NCI-H1694 (cell line): ENCODE measurements around the gene MCFD2.

Experiments
- DNase-seq: peaks from one replicate; lab custom pipeline; 2025; lab: John Stamatoyannopoulos, UW

Gene MCFD2

DNA sequence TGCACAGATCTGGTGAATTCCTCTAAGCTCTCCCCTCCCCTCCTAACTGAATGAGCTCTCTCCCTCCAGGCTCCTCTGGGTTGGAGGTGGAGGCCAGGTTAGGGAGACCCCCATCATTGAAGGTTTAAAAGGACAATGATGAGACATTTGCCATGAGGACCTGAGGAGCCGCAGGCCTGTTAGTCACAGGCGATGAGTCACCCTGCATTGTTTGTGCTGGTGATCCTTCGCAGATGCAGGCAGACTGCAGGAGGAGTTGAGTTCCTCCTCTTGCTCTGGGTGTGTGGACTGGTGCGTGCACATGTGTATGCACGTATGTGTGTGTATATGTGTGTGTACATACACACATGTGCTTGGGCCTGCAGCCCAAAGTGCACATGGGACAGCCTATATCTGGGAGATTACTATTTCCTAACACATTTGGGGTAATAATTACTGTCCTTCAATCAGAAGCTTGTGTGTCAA, 42.0 kb downstream of the MCFD2 start:
- no peak for DNase-seq

- no peak for DNase-seq
These were observed 42.6 kb downstream of the MCFD2 start for GRCh38 chr2:46872902-46873603.

DNA sequence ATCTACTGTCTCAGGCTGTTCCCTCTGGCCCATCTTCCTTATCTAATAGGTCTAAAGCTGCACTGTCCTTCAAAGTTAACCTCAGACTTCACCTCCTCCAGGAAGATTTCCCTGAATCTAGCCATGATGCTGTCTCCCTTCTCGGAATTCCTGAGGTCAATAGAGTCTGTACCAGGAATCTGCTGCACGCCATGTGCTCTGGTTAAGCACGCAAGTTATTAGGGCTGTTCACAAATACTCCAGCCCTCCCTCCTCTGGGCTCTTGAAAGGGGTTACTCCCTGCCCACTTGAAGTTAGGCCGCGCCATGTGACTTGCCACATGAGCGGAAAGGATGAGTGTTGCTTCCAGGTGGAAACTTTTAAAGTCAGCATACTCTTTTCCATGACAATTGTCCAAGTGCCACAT, 43.6 kb downstream of the MCFD2 start:
- no peak for DNase-seq

DNA sequence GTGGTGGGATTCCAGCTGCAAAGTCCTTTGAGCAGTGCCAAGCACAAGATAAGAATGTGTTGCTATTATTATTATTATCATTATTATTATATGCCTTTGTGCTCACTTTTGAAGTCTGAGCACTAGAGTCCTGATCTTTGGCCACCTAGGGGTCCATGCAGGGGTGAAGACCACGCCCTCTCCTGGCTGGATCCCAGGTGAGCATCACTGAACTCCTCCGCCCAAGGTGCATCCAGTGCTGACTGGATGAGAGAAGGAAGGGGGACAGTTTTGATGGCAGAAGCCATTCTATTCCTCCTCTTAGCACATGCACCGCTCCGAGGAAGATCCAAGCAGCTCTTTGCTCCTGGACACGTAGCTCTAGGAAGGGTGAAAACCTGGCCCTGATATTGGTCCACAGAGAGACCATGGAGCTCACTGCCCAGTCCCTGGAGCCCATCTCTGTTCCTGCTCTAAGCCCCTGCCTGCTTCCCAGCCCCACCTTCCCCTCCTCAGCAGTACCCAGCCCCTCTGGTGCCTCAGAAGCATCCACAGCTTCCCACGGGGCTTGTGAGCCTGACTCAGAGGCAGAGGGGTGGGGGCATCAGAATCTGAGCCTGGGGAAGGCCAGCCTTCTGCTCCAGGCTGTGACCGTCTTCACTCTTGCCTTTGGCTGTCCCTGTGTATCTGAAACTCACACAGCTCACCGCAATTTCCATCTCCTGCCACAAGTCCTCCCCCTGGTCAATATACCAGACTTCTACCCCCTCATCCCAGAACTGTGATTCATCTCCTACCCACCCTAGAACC, 45.4 kb downstream of the MCFD2 start:
- DNase-seq, result no peak

DNA sequence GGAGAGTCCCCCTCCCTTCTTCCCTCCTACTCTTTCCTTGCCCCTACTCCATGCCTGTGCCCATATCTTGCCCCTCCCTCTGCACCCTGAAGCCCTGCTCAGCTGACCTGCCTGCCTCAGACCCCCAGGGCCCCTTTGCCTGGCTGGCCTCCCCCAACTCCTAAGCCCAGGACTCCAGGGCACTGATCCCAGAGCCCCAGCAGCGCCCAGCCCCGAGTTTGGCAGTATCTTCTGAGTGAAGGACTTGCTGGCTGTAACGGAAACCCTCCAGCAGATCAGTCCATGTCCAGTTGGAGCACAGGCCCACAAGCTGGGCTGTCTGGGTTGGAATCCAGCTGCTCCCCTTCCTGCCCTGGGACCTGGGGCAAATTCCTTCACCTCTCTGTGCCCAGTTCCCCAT, 46.0 kb downstream of the MCFD2 start:
- DNase-seq, result no peak

GRCh38 chr2:46866770-46867246, 48.8 kb downstream of the MCFD2 start:
- DNase-seq, result no peak

- DNase-seq, result no peak
These were observed 50.2 kb downstream of the MCFD2 start for GRCh38 chr2:46865181-46865970.

DNA sequence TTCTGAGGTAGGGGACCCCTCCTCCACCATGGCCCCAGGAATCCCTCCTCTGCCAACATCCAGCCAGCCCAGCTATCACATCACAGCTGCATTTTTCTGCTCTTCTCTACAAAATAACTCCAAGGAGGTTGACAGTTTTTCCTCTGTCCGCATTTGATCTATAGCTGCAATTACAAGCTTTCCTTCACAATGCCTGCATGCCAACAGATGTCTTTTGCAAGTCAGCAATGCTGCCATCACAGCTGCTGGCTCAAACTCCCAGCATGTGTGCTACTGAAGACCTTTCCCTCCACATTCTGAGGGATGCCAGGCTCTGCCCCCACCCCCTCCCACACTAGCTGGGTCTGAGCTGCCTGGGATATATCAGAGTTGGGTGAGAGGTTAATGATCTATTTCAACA, 51.7 kb downstream of the MCFD2 start:
- no peak for DNase-seq

DNA sequence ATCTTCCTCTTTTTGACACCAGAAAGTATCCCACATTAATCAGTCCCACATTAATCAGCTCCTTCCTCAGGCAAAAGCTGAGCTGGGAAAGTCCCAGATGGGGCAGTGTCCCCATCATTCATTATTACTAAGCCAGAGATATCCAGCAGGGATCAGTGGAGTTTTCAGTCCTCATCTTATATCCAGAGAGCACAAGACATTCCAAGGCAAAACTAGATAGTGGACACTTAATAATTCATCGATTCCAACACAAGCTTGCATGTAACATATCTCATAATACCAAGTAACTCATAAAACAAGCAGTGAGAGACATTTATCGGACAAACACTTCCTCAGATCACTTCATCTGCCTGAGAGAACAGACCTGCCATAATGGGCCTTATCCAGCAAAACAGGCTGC, 53.1 kb downstream of the MCFD2 start:
- DNase-seq, result no peak

- DNase-seq, result no peak
These were observed 53.7 kb downstream of the MCFD2 start for GRCh38 chr2:46861916-46862315.

DNA sequence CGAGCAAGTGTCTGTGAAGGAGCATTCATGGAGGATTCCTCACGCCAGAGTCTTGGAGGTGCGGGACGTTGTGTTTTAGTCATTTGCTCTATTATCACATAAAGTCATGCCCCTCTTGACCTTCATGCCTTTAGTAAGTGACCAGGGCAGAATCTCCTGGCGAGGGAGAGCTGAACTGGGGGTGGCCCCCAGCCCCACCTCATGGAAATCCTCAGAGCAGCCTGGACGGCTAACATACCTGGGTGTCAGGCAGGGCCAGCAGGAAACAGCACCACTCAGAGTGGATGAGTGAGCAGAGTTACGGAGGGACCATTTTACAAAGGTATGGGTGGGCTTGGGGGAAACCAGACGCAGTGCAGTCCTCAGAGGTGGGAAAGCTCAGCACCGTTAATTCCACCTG, 56.1 kb downstream of the MCFD2 start:
- DNase-seq, result no peak

DNA sequence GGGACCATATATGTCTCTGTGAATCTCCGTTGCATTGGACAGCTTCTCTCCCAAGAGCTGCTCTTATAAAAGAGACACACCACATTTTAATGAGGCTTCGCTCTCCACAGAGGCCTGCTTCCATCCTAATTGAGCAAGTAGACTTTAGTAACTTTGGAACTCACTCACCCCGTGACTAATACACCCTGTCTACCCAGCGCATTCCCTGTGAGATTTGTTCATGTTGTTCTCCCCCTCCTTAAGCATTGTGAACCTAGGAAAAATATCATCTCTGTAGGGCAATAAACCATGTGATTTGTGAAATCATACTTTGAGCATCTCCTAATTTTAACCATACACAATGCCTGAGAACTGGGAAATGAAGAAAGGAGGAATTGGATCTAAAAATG, 56.9 kb downstream of the MCFD2 start:
- no peak for DNase-seq

DNA sequence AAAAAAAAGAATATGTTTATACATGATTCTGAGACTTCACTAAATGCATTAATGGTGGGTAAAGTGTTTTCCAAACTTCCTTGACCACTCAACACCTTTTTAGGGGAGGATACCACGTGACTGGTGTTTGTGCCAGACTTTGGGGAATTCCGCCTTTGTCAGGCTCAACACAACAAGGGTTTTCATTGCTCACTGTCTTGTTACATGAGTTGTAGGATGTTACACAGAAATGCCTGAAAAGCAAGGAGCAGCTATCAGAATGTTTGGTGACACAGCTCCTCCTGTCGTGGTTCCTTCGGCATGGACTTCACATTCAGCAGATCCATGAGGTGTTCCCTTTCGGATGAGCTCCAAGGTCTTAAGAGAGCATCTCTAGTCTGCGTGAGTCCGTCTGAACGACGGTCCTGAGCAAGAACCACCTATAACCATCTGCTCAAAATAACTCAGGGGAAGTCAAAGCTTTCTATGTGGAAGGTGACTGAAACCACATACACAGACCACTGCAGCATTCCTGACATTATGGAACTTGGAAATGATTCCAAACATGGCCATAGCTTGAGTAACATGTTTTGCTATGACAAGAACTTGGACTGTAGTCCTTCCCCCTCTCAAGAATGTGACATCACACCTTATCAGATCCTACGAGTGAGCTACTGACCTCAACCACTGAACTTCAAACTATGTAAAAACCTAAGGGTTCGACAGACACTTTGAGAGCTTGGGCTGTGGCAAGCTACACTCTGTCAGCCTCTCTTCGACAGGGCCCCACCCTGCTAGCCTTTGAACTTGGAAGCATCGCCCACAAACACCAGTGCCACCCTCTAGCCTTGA, 57.5 kb downstream of the MCFD2 start:
- DNase-seq, result no peak

DNA sequence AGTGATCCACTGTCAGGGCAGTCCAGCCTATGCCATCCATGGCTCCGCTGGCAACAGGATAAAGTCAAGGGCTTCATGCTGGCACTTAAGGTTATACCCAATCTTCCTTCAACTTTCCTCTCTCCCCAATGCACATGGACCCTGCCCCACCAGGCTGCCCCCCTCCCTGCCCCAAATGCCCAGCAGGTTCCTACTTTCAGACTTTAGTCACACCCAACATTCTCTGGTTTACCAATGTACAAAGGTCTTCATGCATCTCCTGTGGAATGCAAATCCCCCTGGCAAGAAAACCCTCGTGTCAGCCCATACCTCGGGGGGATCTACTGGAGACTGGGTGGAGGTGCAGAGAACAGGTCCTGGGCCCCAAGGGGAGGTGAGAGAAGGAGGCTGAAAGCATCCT, 59.3 kb downstream of the MCFD2 start:
- no peak for DNase-seq

DNA sequence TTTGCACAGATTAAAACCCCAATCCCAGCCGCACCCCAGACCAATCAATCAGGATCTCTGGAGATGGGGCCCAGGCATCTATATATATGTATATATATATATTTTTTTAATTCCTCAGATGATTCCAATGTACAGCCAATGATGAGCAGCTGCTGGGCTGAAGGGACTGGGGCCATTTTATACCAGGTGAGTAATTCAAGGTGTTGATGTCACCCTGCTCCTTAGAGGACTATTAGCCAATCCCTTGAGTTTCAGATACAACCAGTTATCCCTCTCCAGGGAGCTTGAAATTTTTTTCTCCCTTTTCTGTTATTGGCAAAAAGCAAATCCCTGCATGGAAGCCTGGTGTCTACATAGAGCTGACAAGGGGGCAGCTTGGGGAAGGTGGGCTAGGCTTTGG, 59.8 kb downstream of the MCFD2 start:
- DNase-seq, result no peak

DNA sequence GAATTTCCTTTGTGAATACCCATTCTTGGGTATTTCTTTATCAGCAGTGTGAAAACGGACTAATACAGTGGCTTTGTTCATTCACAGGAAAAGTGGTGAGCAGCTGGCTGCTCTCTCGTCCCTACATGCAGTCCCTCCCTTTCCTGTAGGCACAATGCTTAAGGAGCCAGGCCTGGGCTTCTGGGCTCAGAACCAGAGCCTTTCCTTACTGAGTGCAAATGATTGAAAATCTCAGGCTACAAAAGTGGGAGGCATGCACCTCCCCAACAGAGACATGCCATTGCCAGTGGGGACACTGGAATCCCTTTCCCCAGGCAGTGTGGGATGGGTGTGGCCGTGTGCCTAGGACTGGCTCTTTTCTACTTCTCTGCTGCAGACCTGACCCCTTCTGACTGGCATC, 61.3 kb downstream of the MCFD2 start:
- DNase-seq, result no peak

GRCh38 chr2:46852598-46852997, 63.0 kb downstream of the MCFD2 start:
- no peak for DNase-seq

DNA sequence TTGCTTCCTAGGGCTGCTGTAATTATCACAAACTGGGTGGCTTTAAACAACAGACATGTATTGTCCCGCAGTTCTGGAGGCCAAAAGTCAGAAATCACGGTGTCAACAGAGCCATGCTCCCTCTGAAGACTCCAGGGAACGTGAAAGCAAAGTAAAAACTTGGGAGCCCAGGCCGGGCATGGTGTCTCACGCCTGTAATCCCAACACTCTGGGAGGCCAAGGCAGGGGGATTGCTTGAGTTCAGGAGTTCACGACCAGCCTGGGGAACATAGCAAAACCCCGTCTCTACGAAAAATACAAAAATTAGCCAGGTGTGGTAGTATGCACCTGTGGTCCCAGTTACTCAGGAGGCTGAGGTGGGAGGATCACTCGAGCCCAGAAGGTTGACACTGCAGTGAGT, 63.5 kb downstream of the MCFD2 start:
- no peak for DNase-seq
